ENCODE measurements around the gene SLC7A6OS.

DNA sequence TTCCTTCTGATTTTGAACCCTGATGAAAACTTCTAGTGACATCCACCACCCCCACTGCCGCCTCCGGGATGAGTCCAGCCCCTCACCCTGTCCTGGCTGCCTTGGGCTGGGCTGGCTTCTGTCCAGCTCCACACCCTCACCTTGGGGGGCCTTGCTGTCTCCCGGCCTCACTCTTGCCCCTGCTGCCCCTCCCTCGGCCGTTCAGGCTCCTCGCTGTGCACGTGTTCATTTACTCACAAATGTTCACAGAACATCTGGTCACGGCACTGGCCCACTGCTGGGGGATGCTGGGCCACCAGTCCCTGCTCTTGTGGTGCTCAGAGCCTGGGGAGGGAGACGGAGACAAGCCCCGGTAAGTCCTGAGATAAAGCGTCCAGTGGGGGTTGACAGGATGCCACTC lies 40.7 kb upstream of the SLC7A6OS start:
- TF ChIP-seq, protein P1, sequence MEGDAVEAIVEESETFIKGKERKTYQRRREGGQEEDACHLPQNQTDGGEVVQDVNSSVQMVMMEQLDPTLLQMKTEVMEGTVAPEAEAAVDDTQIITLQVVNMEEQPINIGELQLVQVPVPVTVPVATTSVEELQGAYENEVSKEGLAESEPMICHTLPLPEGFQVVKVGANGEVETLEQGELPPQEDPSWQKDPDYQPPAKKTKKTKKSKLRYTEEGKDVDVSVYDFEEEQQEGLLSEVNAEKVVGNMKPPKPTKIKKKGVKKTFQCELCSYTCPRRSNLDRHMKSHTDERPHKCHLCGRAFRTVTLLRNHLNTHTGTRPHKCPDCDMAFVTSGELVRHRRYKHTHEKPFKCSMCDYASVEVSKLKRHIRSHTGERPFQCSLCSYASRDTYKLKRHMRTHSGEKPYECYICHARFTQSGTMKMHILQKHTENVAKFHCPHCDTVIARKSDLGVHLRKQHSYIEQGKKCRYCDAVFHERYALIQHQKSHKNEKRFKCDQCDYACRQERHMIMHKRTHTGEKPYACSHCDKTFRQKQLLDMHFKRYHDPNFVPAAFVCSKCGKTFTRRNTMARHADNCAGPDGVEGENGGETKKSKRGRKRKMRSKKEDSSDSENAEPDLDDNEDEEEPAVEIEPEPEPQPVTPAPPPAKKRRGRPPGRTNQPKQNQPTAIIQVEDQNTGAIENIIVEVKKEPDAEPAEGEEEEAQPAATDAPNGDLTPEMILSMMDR (conservative IDR thresholded peaks at IDR 0.05; ENCODE audit: low read length): no peak
- no peak for TF ChIP-seq EZH2phosphoT487 (IDR thresholded peaks at IDR 0.05; ENCODE audit: borderline replicate concordance, low read depth, low read length)

All from OCI-LY7 (cell line).